Neutrophil (primary cell): ENCODE measurements around the gene SMIM8.

Experiments used
- H3K27ac ChIP-seq: fragments of 200-600 bp; sonication (generic); 2 replicates; pipeline ENCODE4 v1.5.1; 2016; ENCODE audit warnings: mild to moderate bottlenecking, moderate library complexity
- H3K27me3 ChIP-seq: fragments of 200-600 bp; sonication (generic); 2 replicates; pipeline ENCODE4 v1.6.0; 2016; ENCODE audit warnings: mild to moderate bottlenecking
- H3K36me3 ChIP-seq: fragments of 200-600 bp; sonication (generic); 2 replicates; pipeline ENCODE4 v1.5.1; 2017
- H3K4me1 ChIP-seq, 2 experiments: fragments of 200-600 bp in 1 of 2; sonication (generic) in 1 of 2; 1 replicate in 1 of 2; 2 replicates in 1 of 2; pipeline versions ENCODE4 v1.5.1 to v1.6.1; 2013 to 2016; ENCODE audit warnings: low read depth in 1 of 2, low read length in 1 of 2, mild to moderate bottlenecking in 1 of 2, moderate library complexity in 1 of 2; ENCODE audit not compliant: control insufficient read depth in 1 of 2, insufficient read depth in 1 of 2
- H3K4me3 ChIP-seq, 2 experiments: fragments of 200-600 bp in 1 of 2; sonication (generic) in 1 of 2; 1 replicate in 1 of 2; 2 replicates in 1 of 2; pipeline ENCODE4 v1.5.1; 2013 to 2016; ENCODE audit warnings: low read depth in 1 of 2, low read length in 1 of 2, mild to moderate bottlenecking in 1 of 2, moderate library complexity in 1 of 2
- H3K9me3 ChIP-seq: fragments of 200-600 bp; sonication (generic); 2 replicates; pipeline ENCODE4 v1.5.1; 2016
- CTCF ChIP-seq: fragments of 200-600 bp; sonication (generic); IDR thresholded peaks from 2 replicates; pipeline ENCODE4 v1.5.1; 2016; ENCODE audit warnings: antibody characterized with exemption

The SMIM8 gene

GRCh38 chr6:87346700-87347099 lies 24.3 kb downstream of the SMIM8 start:
- no peak overlapping the region for H3K27ac ChIP-seq
- H3K27me3 ChIP-seq, result no peaks in the 10 kb centered on the region
- no peak overlapping the region for H3K4me3 ChIP-seq
- H3K4me1 ChIP-seq, result no peaks in the 10 kb centered on the region
- H3K9me3 ChIP-seq, result no peaks in the 10 kb centered on the region
- TF ChIP-seq CTCF, result no peak
- peaks cover 19% of the 10 kb centered on the region for H3K36me3 ChIP-seq

- Histone ChIP-seq H3K27ac (no peak overlapping the region), H3K4me3 (no peak overlapping the region), H3K9me3 (no peaks in the 10 kb centered on the region), H3K36me3 (peaks cover 7% of the 10 kb centered on the region), H3K27me3 (no peaks in the 10 kb centered on the region), H3K4me1 (no peaks in the 10 kb centered on the region)
- no peak for TF ChIP-seq CTCF
Measured at GRCh38 chr6:87349896-87350295, 27.5 kb downstream of the SMIM8 start.

GRCh38 chr6:87350516-87350915 lies 28.1 kb downstream of the SMIM8 start:
- Histone ChIP-seq H3K27me3 (no peaks in the 10 kb centered on the region), H3K4me3 (no peak overlapping the region), H3K4me1 (no peaks in the 10 kb centered on the region), H3K36me3 (peaks cover under 1% of the 10 kb centered on the region), H3K27ac (no peak overlapping the region), H3K9me3 (no peaks in the 10 kb centered on the region)
- no peak for TF ChIP-seq CTCF

GRCh38 chr6:87351583-87351982 lies 29.2 kb downstream of the SMIM8 start:
- H3K36me3 ChIP-seq, result no peaks in the 10 kb centered on the region
- H3K4me1 ChIP-seq, result no peaks in the 10 kb centered on the region
- no peak overlapping the region for H3K4me3 ChIP-seq
- H3K27ac ChIP-seq, result no peak overlapping the region
- TF ChIP-seq CTCF, result no peak
- H3K27me3 ChIP-seq, result no peaks in the 10 kb centered on the region
- H3K9me3 ChIP-seq, result no peaks in the 10 kb centered on the region

- Histone ChIP-seq H3K4me3 (no peak overlapping the region), H3K27ac (no peak overlapping the region), H3K9me3 (no peaks in the 10 kb centered on the region), H3K36me3 (peaks cover 10% of the 10 kb centered on the region), H3K4me1 (no peaks in the 10 kb centered on the region), H3K27me3 (no peaks in the 10 kb centered on the region)
- no peak for TF ChIP-seq CTCF
Measured at GRCh38 chr6:87356181-87356580, 33.8 kb downstream of the SMIM8 start.
